ENCODE measurements around the gene SEC14L6.

Gene SEC14L6

GRCh38 chr22:30574997-30575671 is 28.6 kb upstream of the SEC14L6 start:
- no peak for DNase-seq (ENCODE audit: low read depth in 1 of 2, low spot score in 1 of 2)
- no peak overlapping the region for H3K4me3 ChIP-seq (replicated peaks; ENCODE audit: insufficient read depth, low read length)
- TF ChIP-seq POLR2AphosphoS5 (IDR thresholded peaks at IDR 0.05; ENCODE audit: low read depth) (peak; percentile 16; the same call in 1 of the 2 replicates), REST (IDR thresholded peaks at IDR 0.05; ENCODE audit: insufficient replicate concordance, low read depth) (no peak)
- H3K27ac ChIP-seq (replicated peaks), result no peak overlapping the region
- H3K27me3 ChIP-seq (ENCODE audit: insufficient read depth, poor library complexity, severe bottlenecking), result no peaks in the 10 kb centered on the region

DNA sequence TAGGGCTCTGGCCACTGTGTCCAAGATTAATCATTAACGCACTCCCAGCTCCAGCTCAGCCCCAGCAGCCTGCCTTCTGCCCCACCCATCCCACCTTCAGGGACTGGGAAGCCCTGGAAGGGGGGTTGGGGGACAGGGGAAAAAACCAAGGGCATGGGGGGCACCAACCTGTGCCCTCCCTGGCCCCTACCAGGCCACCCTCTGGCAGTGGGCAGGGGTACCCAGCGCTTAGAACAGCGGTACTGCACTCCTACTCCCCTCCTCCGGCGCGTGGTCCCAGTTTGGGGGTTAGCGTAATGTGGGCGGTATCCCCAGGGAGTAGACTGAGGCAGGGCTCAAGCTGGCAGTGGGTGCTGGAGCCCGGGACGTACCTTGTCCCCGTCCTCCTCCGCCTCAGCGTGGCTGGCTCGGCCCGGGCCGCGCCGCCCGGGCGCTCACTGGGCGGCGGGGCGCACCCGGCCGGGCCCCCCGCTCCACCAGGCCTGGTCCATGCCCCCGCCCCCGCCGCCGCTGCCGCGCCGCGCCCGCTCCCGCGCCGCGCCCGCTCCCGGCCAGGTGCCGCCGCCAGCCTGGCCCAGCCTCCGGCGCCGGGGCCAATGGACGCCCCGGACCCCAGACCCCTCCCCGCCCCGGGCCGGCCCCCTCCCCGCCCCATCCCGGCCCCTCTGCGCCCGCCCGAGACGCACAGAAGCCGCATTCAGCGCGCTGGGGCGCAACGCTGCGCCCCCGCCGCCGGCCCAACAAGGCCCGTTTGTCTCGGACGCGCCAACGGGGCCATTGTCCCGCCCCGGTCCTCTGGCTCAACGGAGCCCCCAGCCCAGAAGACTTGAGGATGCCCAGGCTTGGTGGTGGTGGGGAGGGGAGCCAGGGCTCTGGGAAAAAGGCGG is 27.8 kb upstream of the SEC14L6 start, which contains the start of gene GAL3ST1:
GAL3ST1 (minus strand) TSS at position 571 of the 887 bp plus-strand sequence. CDS start 17,273 bp downstream, outside the sequence.
- Histone ChIP-seq H3K4me3 (replicated peaks; ENCODE audit: insufficient read depth, low read length) (no peak within 1 kb of the TSS), H3K27me3 (ENCODE audit: insufficient read depth, poor library complexity, severe bottlenecking) (no peaks in the 10 kb centered on the region), H3K27ac (replicated peaks) (no peak within 1 kb of the TSS)
- TF ChIP-seq CTCF (IDR thresholded peaks at IDR 0.05; ENCODE audit: insufficient read depth, low read length), result no peak
- no peak for TF ChIP-seq GABPA (IDR thresholded peaks at IDR 0.05; ENCODE audit: low read depth)
- no peak for TF ChIP-seq POLR2AphosphoS5 (IDR thresholded peaks at IDR 0.05; ENCODE audit: low read depth)
- no peak for TF ChIP-seq REST (IDR thresholded peaks at IDR 0.05; ENCODE audit: insufficient replicate concordance, low read depth)
- TF ChIP-seq SPI1 (IDR thresholded peaks at IDR 0.05; ENCODE audit: borderline replicate concordance, low read depth), result no peak
- no peak for DNase-seq (ENCODE audit: low read depth in 1 of 2, low spot score in 1 of 2)

DNA sequence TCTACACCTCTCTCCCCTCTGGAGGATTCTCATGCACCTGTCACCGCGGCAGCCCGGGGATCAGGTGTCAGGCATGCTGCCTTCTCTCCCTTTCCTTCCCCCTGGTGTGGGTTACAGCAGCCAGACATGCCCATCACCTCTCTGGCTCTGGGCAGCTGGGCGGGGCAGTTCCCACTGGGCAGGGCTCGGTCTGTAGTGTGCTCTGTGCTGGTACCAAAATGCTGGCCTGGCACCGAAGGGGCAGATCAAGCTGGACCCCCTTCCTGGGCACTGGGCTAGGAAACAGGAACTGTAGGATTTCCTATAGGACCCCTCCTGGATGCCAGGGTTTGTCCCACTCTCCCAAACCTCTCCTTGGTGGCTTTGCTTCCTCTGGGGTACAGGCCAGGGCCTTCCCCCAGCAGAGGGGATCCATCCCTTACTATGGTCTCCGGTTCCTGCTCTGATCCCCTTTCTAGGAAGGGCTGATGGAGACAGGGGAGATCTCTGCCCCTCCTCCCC is 27.1 kb upstream of the SEC14L6 start:
- no peak for DNase-seq (ENCODE audit: low read depth in 1 of 2, low spot score in 1 of 2)

More for the DNA sequence above, 27.1 kb upstream of the SEC14L6 start:
- Histone ChIP-seq H3K4me3 (replicated peaks; ENCODE audit: insufficient read depth, low read length) (no peak overlapping the region), H3K27me3 (ENCODE audit: insufficient read depth, poor library complexity, severe bottlenecking) (no peaks in the 10 kb centered on the region), H3K27ac (replicated peaks) (no peak overlapping the region)
- TF ChIP-seq SPI1 (IDR thresholded peaks at IDR 0.05; ENCODE audit: borderline replicate concordance, low read depth) (no peak), REST (IDR thresholded peaks at IDR 0.05; ENCODE audit: insufficient replicate concordance, low read depth) (no peak), GABPA (IDR thresholded peaks at IDR 0.05; ENCODE audit: low read depth) (no peak), POLR2AphosphoS5 (IDR thresholded peaks at IDR 0.05; ENCODE audit: low read depth) (no peak), CTCF (IDR thresholded peaks at IDR 0.05; ENCODE audit: insufficient read depth, low read length) (no peak)
